NOMO-1 treated with DMSO at 0.1 percent for 48 hours (cell line): Measurements from ENCODE around the gene MKI67.
"Not testable (repeated sequence)": the region's sequence is repeated elsewhere in the genome, so short reads cannot be mapped to it uniquely, and the experiment has no call there.

ENCODE experiments used
- DNase-seq: peaks from one replicate; lab custom pipeline; 2025; ENCODE audit not compliant: unreplicated experiment; lab: John Stamatoyannopoulos, UW

Gene MKI67

DNA sequence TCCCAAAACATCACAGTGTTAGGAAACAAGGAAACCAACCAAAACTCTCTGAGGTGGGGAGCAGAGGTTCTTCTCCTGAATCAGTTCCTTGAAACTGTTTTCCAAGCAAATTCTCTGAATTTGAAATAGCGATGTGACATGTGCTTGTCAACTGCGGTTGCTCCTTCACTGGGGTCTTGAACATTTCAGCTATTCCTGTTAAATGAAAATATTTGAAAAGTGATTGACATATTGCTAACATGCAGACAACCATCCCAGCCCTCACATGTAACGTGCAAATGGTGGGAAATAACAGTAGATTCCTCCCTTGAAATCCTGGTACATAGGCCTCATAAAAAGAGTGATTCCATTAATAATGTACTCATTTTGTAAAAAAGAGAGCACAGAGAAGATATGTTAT, 15.9 kb downstream of the MKI67 start:
- no peak for DNase-seq

DNA sequence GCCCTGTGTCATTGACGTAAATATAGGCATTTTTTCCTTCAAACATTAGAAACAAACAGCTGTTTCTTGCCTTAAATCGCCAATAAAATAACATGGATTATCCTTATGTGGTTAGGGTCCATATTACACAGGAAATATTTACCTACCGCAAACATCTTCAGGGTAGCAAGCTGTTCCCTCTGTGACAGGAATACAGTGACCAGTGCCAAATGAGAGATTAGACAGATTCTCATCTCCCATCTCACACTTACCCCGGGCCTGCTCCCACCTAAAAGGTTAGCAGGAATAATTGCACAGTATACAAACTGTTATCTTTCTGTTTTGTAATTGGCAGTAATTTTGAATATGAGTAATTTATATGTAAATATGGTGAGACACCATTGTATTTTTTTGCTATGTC, 16.5 kb downstream of the MKI67 start:
- DNase-seq, result no peak

GRCh38 chr10:128105383-128105782, 20.8 kb downstream of the MKI67 start:
- no peak for DNase-seq

- no peak for DNase-seq
Observed at GRCh38 chr10:128103229-128103714, 23.0 kb downstream of the MKI67 start.

DNA sequence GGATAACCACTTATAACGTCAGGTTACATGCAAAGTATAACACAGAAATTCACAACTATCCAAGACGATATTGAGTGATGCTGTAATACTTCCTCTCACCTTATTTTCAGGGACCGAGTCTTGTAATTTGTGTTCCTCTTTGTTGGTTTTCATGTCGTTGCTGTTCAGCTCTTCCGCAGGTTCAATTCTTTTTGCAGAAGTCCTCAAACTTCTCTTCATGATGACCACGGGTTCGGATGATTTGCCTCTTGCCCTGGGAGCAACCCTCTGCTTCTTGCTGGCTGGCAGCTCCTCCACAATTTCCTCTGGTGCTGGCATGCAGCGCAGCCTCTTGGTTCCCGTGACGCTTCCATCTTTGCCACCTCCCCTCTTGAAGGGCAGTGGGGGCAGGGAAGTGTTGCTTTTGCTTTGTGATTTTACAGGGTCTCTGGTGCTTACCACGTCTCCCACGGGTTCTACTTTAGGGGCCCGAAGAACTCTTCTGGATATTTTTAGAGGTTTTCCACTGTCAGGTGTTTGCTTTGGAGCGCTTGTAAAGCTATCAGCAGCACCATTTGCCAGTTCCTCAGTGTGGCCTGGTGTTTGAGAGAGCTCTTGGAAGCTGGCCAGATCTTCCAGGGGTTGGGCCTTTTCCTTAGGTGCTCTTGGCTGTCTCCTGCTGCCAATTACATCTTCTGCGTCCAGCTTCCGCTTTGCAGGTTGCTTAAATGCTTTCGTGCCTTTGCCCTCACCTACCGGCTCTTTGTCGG, 23.6 kb downstream of the MKI67 start:
- DNase-seq, result no peak

GRCh38 chr10:128101901-128102300, 24.3 kb downstream of the MKI67 start:
- no peak for DNase-seq

GRCh38 chr10:128099901-128100300, 26.3 kb downstream of the MKI67 start:
- no peak for DNase-seq

DNA sequence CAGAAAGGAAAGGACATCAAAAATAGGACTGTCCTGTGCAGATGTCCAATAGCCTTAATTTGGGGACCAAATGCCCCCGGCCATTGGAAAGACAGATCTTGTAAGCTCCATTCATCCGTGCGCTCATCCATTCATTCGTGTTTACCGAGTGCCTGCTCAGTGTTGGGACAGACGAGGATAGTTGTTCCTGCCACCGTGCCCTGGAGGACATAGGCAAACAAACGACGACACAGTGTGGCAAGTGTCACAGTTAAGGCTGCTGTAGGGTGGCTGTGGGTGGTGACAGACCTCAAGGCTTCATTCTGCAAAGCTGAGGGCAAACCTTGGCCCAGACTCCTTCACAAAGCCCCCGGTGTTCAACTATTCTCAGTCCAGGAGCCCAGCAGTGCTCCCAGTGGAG, 27.6 kb downstream of the MKI67 start:
- DNase-seq, result no peak

DNA sequence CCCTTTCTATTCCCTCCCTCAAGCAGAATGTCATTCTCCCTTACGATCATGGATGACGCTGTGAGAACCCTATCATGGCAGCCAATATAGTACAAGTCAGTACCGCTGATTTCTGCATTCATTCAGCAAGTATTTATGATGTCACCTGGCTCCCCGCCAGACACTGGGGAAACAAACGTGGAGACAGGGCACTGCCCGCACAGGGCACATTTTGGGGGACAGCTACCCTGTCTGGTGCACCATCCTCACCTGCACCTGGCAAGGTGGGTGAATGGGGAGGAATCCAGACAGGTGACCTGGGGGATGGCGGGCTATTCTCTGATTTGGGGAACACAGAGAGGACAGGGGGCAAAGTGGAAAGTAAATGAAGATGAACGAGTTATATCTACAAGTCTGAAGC, 28.4 kb downstream of the MKI67 start:
- no peak for DNase-seq

GRCh38 chr10:128096486-128097199, 29.6 kb downstream of the MKI67 start:
- DNase-seq, result no peak

- no peak for DNase-seq
Observed at GRCh38 chr10:128095753-128096469, 30.3 kb downstream of the MKI67 start.

GRCh38 chr10:128095027-128095752, 31.0 kb downstream of the MKI67 start:
- DNase-seq, result no peak

DNA sequence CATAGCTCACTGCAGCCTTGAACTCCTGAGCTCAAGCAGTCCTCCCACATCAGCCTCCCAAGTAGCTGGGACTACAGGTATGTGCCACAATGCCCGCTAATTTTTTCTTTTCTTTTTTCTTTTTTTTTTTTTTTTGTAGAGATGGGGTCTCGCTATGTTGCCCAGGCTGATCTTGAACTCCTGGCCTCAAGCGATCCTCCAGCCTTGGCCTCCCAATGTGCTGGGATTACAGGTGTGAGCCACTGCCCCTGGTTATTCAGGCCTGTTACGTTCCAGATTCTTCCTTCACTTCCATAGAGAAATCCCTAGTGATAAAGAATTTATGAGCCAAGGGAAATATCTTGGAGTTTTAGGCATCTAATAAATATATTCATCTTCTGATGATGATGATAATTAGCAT, 31.6 kb downstream of the MKI67 start:
- not testable (repeated sequence) for DNase-seq

GRCh38 chr10:128092454-128092853, 33.8 kb downstream of the MKI67 start:
- DNase-seq, result no peak

GRCh38 chr10:128091636-128092210, 34.5 kb downstream of the MKI67 start:
- no peak for DNase-seq

DNA sequence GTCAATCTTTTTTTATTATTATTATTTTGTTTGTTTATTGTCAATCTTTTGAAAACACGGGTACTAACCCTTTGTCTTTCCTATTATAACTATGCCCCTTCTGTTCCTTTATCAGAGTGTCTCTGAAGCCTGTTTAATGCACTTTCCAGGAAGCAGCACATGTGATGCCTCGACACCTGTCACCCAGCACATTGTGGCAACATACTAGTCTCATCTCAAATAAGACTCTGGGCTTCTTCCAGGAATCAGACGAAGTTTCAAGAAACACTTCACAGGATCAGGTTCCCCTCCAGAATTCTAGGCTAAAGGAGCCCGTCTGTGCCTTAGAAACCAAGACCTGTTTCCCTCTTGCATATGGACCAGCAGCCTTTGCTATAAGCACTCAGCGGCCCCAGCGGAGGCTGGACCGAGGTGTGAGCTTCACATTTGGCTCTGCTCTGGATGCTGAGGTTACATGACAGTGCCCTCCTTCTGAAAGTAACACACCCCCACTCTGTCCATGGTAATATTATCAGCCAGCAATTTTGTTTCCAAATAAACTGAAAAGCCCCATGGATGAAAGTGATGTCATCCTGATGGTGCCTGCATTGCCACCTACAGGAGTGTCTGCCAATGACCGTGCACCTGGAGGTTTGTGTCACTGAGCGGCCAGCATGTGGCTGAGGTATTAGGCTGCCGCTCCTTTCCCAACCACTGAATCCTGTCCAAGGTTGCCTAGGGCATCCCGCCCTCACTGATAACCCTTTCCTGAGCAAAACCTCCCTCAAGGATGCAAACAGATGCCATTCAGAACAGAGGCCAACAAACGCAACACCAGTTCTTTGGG, 38.1 kb downstream of the MKI67 start:
- no peak for DNase-seq

GRCh38 chr10:128087146-128087883, 38.9 kb downstream of the MKI67 start:
- DNase-seq, result no peak

- no peak for DNase-seq
Observed at GRCh38 chr10:128086003-128086863, 40.0 kb downstream of the MKI67 start.
